Glutamatergic neuron (in vitro differentiated cells): ENCODE measurements around the gene ZNF629. TPM values are rescaled to one million over a fixed set of nuclear protein-coding genes. Genes with fewer than 3 reads are reported as not detected.
A peak's percentile ranks its signal among the peaks of the same experiment; 100 is the strongest.

Experiments
- DNase-seq: peaks from one replicate; pipeline ENCODE4 v3.0.0; 2022
- H3K27ac Mint-ChIP-seq: one replicate; pipeline ENCODE4 v1.8.0; 2020; ENCODE audit warnings: mild to moderate bottlenecking, mixed read lengths, inconsistent platforms; ENCODE audit not compliant: unreplicated experiment
- H3K27me3 Mint-ChIP-seq: one replicate; pipeline ENCODE4 v1.8.0; 2020; ENCODE audit warnings: mild to moderate bottlenecking, moderate library complexity, mixed read lengths, inconsistent platforms; ENCODE audit not compliant: unreplicated experiment
- H3K36me3 Mint-ChIP-seq: one replicate; pipeline ENCODE4 v1.8.0; 2020; ENCODE audit warnings: mild to moderate bottlenecking, mixed read lengths, inconsistent platforms; ENCODE audit not compliant: unreplicated experiment
- H3K4me1 Mint-ChIP-seq: one replicate; pipeline ENCODE4 v1.8.0; 2020; ENCODE audit warnings: mild to moderate bottlenecking, low read depth, mixed read lengths, inconsistent platforms; ENCODE audit not compliant: unreplicated experiment
- H3K4me3 Mint-ChIP-seq: one replicate; pipeline ENCODE4 v1.8.0; 2020; ENCODE audit warnings: mild to moderate bottlenecking, mixed read lengths, inconsistent platforms; ENCODE audit not compliant: unreplicated experiment
- H3K9me3 Mint-ChIP-seq: one replicate; pipeline ENCODE4 v1.8.0; 2020; ENCODE audit warnings: mild to moderate bottlenecking, moderate library complexity, mixed read lengths, inconsistent platforms; ENCODE audit not compliant: unreplicated experiment
- CTCF ChIP-seq: fragments of 200-600 bp; sonication (generic); IDR thresholded peaks from one replicate; pipeline ENCODE4 v1.5.0; 2021; ENCODE audit not compliant: partially characterized antibody, unreplicated experiment
- total RNA-seq: library from RNA; stranded (reverse); fragmentation: NEBNext Ultra II Directional; extraction: Animal tissue kit (Norgen Biotek cat#: 25700); gene quantifications from one replicate; pipeline ENCODE4 v1.2.1, GENCODE V29; 2021; ENCODE audit not compliant: unreplicated experiment

Gene ZNF629
- total RNA-seq, 1 donor from 2014 or later: 42.5 TPM

GRCh38 chr16:30794634-30795033 lies 7.6 kb upstream of the ZNF629 start:
- no peaks in the 10 kb centered on the region for H3K4me1 Mint-ChIP-seq
- H3K27ac Mint-ChIP-seq: no peak overlapping the region
- H3K27me3 Mint-ChIP-seq: peaks cover 6% of the 10 kb centered on the region
- TF ChIP-seq CTCF: no peak
- no peak overlapping the region for H3K4me3 Mint-ChIP-seq
- H3K36me3 Mint-ChIP-seq: no peaks in the 10 kb centered on the region
- peaks cover 2% of the 10 kb centered on the region for H3K9me3 Mint-ChIP-seq
- DNase-seq: no peak

GRCh38 chr16:30793508-30794069 lies 6.6 kb upstream of the ZNF629 start:
- Mint-ChIP-seq H3K9me3 (peaks cover 2% of the 10 kb centered on the region), H3K27me3 (peaks cover 6% of the 10 kb centered on the region), H3K36me3 (no peaks in the 10 kb centered on the region), H3K27ac (no peak overlapping the region), H3K4me1 (no peaks in the 10 kb centered on the region), H3K4me3 (no peak overlapping the region)
- no peak for DNase-seq
- TF ChIP-seq CTCF: no peak

- Mint-ChIP-seq H3K27me3 (peaks cover 2% of the 10 kb centered on the region), H3K4me1 (peaks cover 14% of the 10 kb centered on the region), H3K4me3 (peak overlapping the region; percentile 86), H3K36me3 (no peaks in the 10 kb centered on the region), H3K9me3 (peaks cover 4% of the 10 kb centered on the region), H3K27ac (peak overlapping the region; percentile 87)
- TF ChIP-seq CTCF: no peak
- DNase-seq: no peak
Observed at GRCh38 chr16:30787613-30788378, 791 bp upstream of the ZNF629 start.

- Mint-ChIP-seq H3K4me1 (peaks cover 14% of the 10 kb centered on the region), H3K27ac (peak overlapping the region; percentile 83), H3K36me3 (no peaks in the 10 kb centered on the region), H3K9me3 (peaks cover 4% of the 10 kb centered on the region), H3K27me3 (peaks cover 2% of the 10 kb centered on the region), H3K4me3 (peak overlapping the region; percentile 92)
- DNase-seq: peak; percentile 72
- TF ChIP-seq CTCF: no peak
Observed at GRCh38 chr16:30786115-30786935, 680 bp downstream of the ZNF629 start.
